LHCN-M2 (cell line): ENCODE measurements around the gene TSPEAR. TPM values are rescaled to one million over a fixed set of nuclear protein-coding genes. Genes with fewer than 3 reads are reported as not detected.

Source experiments
- DNase-seq: peaks from one replicate; pipeline ENCODE4 v3.0.0-alpha.2; 2012; ENCODE audit warnings: low read depth
- polyA plus RNA-seq: library from polyadenylated mRNA; unstranded; fragments of >200 nt; gene quantifications from one replicate; pipeline ENCODE4 v1.2.1, GENCODE V29; 2012; ENCODE audit warnings: missing spikeins
- total RNA-seq: library from RNA; depleted of rRNA; stranded (reverse); fragments of >200 nt; gene quantifications from 2 replicates; pipeline ENCODE4 v1.2.3, GENCODE V29; 2014; rRNA removed

The TSPEAR gene
- not detected in 2 replicates for total RNA-seq
- not detected for polyA plus RNA-seq

GRCh38 chr21:44711327-44712202 lies at the start of gene TSPEAR:
TSS of gene TSPEAR (minus strand) at chr21:44711572. CDS start at chr21:44711514, 58 bp downstream.
- no peak for DNase-seq

- no peak for DNase-seq
These were observed 49.0 kb upstream of the TSPEAR start for GRCh38 chr21:44760376-44760775.

GRCh38 chr21:44759628-44760285 lies 48.4 kb upstream of the TSPEAR start:
- DNase-seq = no peak

- no peak for DNase-seq
These were observed 47.6 kb upstream of the TSPEAR start for GRCh38 chr21:44758781-44759627.

- no peak for DNase-seq
These were observed 46.8 kb upstream of the TSPEAR start for GRCh38 chr21:44758141-44758561.

DNA sequence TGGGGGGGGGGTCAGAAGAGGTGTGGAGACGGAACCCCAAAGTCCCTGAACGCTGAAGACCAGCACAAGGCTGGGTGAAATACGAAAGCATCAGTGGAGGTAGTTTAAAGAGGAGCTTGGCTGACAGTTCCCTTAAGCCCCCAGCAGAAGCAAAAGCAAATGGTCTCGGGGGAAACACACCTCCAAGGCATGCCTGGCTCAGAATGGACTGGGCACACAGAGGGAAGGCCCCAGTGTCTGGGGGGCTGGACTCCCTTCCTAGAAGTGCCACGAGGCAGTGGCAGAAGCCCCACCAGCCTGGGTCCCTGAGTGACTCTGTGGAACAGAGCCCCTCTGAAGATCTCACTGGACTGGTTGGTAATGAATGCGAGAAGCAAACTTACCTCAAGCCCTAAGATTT lies 46.4 kb upstream of the TSPEAR start:
- no peak for DNase-seq

- DNase-seq = no peak
These were observed 45.2 kb upstream of the TSPEAR start for GRCh38 chr21:44756423-44757185.

DNA sequence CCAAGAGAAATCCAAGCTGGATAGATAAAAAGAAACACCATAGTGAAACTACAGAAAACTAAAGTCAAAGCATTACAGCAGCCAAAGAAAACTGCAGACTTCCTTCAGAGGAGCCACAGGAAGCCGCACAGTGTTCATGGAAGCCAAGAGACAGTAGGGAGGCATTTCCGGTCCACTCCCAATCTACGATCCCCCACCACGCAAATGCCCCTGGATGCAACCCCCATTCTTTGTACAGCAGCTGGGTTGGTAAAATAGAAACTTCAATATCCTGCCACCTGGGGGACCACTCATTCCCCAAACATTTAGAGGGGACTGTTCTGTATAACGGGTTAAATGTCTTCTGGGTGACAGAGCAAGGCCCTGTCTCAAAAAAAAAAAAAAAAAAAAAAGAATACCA lies 43.9 kb upstream of the TSPEAR start:
- no peak for DNase-seq

GRCh38 chr21:44753357-44753756 lies 42.0 kb upstream of the TSPEAR start:
- no peak for DNase-seq

DNA sequence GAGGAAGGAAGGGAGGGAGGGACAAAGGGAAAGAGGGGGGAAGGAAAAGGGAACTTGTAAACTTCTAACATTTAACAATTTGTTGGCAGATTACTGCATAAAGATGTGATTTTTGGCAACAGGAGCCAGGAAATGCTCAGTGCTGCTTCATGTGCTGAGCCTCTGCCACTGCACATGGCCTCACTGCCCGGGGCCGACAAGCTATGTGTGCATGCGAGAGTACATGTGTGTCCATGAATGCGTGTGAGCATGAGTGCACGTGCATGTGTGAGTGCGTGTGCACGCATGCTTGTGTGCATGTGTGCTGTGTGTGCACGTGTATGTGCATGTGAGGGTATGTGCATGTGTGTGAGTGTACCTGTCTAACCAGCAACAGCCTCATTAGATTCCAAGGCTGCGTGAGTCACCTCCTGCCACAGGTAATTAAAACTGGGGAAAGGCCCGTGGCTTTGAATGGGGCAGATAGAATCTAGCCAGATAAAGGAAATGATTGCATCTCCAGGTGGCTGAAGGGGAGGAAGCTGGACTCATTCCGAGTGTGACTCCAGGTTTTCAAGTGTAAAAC lies 41.4 kb upstream of the TSPEAR start:
- no peak for DNase-seq

GRCh38 chr21:44751799-44752636 lies 40.6 kb upstream of the TSPEAR start:
- DNase-seq = no peak

DNA sequence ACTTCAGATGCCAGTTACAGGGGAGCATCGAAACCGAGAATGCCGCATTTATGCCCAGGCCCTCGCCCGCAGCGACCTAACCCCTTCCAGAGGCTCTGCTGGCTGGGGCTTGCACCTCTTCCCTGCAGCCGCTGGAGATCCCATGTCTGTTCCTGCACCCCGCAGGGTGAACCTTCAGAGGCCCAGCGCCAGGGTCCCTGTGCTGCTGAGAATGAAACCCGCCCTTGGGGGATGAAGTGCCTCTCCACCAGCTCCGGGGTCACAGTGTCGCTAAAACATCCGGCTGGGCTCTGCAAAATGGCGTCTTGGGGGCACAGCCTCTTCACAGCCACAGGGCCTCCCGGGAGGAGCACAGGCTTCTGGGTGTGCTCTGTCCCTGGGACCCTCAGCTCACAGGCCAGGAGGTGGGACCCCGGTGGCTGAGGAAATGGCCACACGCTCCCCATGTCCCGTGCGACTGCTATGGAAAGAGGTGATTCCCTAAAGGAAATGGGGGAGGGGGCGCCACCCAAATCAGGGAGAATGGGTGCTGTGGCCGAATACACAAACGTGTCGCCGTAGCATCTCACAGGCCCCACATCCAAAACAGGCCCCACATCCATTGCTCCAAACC lies 39.9 kb upstream of the TSPEAR start:
- no peak for DNase-seq

GRCh38 chr21:44750675-44751025 lies 39.3 kb upstream of the TSPEAR start:
- no peak for DNase-seq

DNA sequence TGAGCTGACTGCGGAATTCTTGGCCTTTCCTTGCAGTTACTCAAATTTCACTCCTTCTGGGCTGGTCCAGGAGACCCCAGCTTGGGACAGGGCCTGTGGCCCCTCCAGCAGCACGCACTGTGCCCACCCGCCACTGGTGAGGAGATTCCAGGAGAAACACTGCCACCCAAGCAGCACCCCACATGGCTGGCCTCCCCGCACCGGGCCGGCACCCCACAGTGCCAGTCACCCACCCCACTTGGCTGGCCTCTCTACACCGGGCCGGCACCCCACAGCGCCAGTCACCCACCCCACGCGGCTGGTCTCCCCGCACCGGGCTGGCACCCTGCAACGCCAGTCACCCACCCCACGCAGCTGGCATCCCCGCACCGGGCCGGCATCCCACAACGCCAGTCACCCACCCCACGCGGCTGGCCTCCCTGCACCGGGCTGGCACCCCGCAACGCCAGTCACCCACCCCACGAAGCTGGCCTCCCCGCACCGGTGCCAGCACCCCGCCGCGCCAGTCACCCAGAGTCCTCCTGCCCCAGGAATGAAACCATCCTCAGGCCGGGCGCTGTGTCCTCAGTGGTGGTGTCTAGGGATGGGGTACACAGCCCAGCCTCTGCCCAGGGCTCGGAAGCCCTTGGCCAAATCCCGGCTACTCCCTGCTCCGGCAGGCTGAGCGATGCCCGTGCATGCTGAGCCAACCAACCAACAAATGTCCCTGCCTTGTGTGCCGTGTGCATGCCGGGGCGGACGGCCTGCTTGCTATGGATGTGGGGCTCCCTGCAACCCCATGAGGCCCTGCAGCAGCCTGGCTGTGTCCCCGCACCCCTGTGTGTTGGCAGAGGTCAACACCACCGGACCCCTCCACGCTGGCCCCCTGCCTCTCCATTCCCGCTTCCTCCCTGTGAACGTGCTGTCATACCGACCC lies 38.6 kb upstream of the TSPEAR start:
- no peak for DNase-seq

DNA sequence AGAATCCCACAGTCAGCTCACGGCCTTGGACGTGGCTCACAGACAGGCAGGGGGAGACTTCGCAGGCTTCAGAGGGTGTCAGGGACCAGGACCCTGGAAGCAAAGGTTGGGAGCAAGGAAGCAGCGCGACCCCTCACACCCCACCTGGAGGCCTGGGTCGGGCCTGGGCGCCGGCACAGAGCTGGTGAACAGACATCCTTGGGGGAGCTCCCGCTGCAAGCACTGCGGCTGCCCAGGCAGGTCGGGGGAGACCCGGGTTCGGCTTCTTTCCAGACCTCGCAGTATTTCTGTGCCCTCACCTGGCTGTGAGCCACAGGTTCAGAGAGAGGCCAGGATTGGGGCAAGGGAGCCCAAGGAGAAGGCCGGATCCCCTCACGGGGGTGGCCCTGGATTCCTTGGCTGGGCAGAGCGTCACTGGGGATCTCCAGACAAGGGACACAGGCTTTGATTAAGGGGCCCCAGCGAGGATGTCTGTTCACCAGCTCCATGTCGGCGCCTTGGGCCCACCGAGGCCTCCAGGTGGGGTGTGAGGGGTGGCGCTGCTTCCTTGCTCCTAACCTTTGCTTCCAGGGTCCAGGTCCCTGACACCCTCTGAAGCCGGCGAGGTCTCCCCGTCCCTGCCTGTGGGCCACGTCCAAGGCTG lies 37.9 kb upstream of the TSPEAR start:
- no peak for DNase-seq

GRCh38 chr21:44748621-44749020 lies 37.2 kb upstream of the TSPEAR start:
- no peak for DNase-seq

DNA sequence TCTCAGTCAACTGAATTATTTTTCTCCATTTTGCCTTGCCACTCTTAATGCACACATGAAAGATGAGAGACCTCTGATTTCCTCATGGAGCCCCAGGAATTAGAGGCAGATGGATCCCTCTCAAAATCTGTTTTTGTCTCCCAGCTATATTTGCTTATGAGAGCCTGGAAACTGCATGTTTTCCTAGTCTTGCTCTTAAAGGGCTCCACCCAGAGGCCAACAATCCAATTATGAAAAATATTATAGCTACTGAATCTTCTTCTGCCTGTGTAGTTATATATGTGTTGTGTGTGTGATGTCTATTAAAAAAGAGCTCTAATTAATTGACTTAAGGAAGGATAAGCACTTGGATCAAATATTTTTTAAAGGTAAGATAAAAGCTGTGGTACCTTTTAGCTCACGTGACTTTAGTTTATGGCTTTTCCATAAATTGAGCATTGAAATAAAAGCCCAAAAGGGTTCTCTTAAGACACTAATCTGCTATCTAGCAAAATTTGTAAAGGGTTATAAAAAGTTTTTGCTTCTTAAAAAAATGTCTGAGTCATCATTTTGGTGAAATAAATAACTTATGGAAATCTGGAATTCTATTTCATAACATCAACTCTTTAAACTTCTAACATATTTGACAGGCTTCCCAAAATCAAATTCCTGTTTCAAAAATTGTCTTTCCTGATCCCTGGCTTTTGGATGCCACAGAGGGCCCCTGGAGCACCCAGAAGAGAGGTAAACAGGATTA lies 31.2 kb upstream of the TSPEAR start:
- no peak for DNase-seq
